H1 (cell line): ENCODE data around the gene LKAAEAR1. TPM values are rescaled to one million over a fixed set of nuclear protein-coding genes. Genes with fewer than 3 reads are reported as not detected.

Experiments used
- CTCF ChIA-PET: fragments of 300-600 bp; sonication (Branson Sonifier 250); formaldehyde crosslinking; loops from one replicate; lab custom pipeline; 2021; ENCODE audit not compliant: partially characterized antibody; lab: Charles Lee
- POLR2A ChIA-PET: fragments of 300-600 bp; sonication (Branson Sonifier 250); formaldehyde crosslinking; loops from one replicate; lab custom pipeline; 2021; ENCODE audit warnings: inconsistent platforms; ENCODE audit not compliant: partially characterized antibody; lab: Charles Lee
- DNase-seq, 2 experiments: peaks; one replicate each; pipeline versions ENCODE4 v3.0.0 to v3.0.0-alpha.2; 2010 to 2022; ENCODE audit warnings: low spot score in 2 of 2, low read depth in 1 of 2, mixed read lengths in 1 of 2
- FAIRE-seq: peaks from 2 replicates; lab custom pipeline; 2011; peaks lifted over from hg19 to GRCh38; lab: Jason Lieb, UNC
- H2AFZ ChIP-seq: 2 replicates; pipeline ENCODE4 v1.8.1; 2012; ENCODE audit warnings: low read length, inconsistent platforms
- H2AK5ac ChIP-seq: 2 replicates; pipeline ENCODE4 v1.6.1; 2013; ENCODE audit warnings: low read depth, low read length
- H2BK120ac ChIP-seq: replicated peaks from 2 replicates; pipeline ENCODE3; 2013; ENCODE audit warnings: low read depth, low read length, inconsistent platforms
- H2BK12ac ChIP-seq: 2 replicates; pipeline ENCODE4 v1.6.1; 2013; ENCODE audit warnings: low read depth, low read length
- H2BK15ac ChIP-seq: 2 replicates; pipeline ENCODE4 v1.6.1; 2013; ENCODE audit warnings: low read length
- H2BK20ac ChIP-seq: 2 replicates; pipeline ENCODE4 v1.6.1; 2013; ENCODE audit warnings: low read length
- H2BK5ac ChIP-seq: 2 replicates; pipeline ENCODE4 v1.6.1; 2013; ENCODE audit warnings: low read depth, low read length
- H3K14ac ChIP-seq: 2 replicates; pipeline ENCODE4 v1.6.1; 2013; ENCODE audit warnings: inconsistent platforms; ENCODE audit not compliant: insufficient read length
- H3K18ac ChIP-seq: 2 replicates; pipeline ENCODE4 v1.6.1; 2013; ENCODE audit warnings: low read length; ENCODE audit errors: extremely low read depth
- H3K23ac ChIP-seq: 2 replicates; pipeline ENCODE4 v1.6.1; 2013; ENCODE audit warnings: inconsistent platforms; ENCODE audit not compliant: insufficient read length
- H3K23me2 ChIP-seq: 2 replicates; pipeline ENCODE4 v1.6.1; 2013; ENCODE audit warnings: low read depth, low read length
- H3K27ac ChIP-seq: 2 replicates; pipeline ENCODE4 v1.6.1; 2011; ENCODE audit warnings: low read depth, low read length, inconsistent platforms
- H3K27me3 ChIP-seq, 4 experiments: replicated peaks in 1 of 4; 1 replicate in 1 of 4; 2 replicates in 3 of 4; pipeline versions ENCODE4 v1.6.1 to v1.8.1; 2011 to 2013; ENCODE audit warnings: low read length in 3 of 4, mild to moderate bottlenecking in 3 of 4, inconsistent platforms in 2 of 4, mixed read lengths in 2 of 4, moderate library complexity in 1 of 4; ENCODE audit not compliant: control insufficient read depth in 3 of 4, insufficient read depth in 3 of 4; ENCODE audit errors: extremely low read depth in 1 of 4
- H3K36me3 ChIP-seq, 4 experiments: 2 replicates each; pipeline versions ENCODE4 v1.6.1 to v1.8.1; 2011 to 2013; ENCODE audit warnings: mild to moderate bottlenecking in 4 of 4, low read length in 3 of 4, moderate library complexity in 2 of 4, control low read depth in 1 of 4, inconsistent platforms in 1 of 4; ENCODE audit not compliant: insufficient read depth in 4 of 4, control insufficient read depth in 2 of 4
- H3K4ac ChIP-seq: replicated peaks from 2 replicates; pipeline ENCODE3; 2013; ENCODE audit warnings: low read length, low read depth, mixed read lengths, inconsistent platforms; ENCODE audit not compliant: insufficient read length
- H3K4me1 ChIP-seq, 4 experiments: replicated peaks in 1 of 4; 1 replicate in 1 of 4; 2 replicates in 3 of 4; pipeline versions ENCODE4 v1.6.1 to v1.8.1; 2011 to 2013; ENCODE audit warnings: low read length in 3 of 4, inconsistent platforms in 2 of 4, mixed read lengths in 1 of 4; ENCODE audit not compliant: insufficient read depth in 4 of 4, control insufficient read depth in 3 of 4
- H3K4me2 ChIP-seq, 2 experiments: 2 replicates each; pipeline versions ENCODE4 v1.6.1 to v1.8.1; 2011 to 2013; ENCODE audit warnings: low read depth in 2 of 2, low read length in 2 of 2, control low read depth in 1 of 2, inconsistent platforms in 1 of 2, mild to moderate bottlenecking in 1 of 2; ENCODE audit not compliant: insufficient read depth in 1 of 2
- H3K4me3 ChIP-seq, 4 experiments: fragments of 200-600, 300-600 bp in 1 of 4; sonication (generic), shearing (Covaris generic), sonication (Bioruptor Twin) in 1 of 4; 2 replicates each; pipeline versions ENCODE4 v1.5.1 to v1.8.1; 2011 to 2016; ENCODE audit warnings: low read length in 4 of 4, low read depth in 3 of 4, control low read depth in 2 of 4, inconsistent platforms in 2 of 4, mild to moderate bottlenecking in 2 of 4, mixed read lengths in 1 of 4, moderate library complexity in 1 of 4; ENCODE audit not compliant: insufficient read depth in 2 of 4; ENCODE audit errors: extremely low read depth in 1 of 4
- H3K56ac ChIP-seq: replicated peaks from 2 replicates; pipeline ENCODE3; 2013; ENCODE audit warnings: low read depth, mild to moderate bottlenecking, mixed read lengths, low read length, inconsistent platforms; ENCODE audit not compliant: insufficient read length
- H3K79me1 ChIP-seq: 2 replicates; pipeline ENCODE4 v1.6.1; 2013; ENCODE audit warnings: low read depth, low read length, control low read depth
- H3K79me2 ChIP-seq, 2 experiments: 2 replicates each; pipeline versions ENCODE4 v1.6.1 to v1.8.1; 2012 to 2013; ENCODE audit warnings: low read length in 2 of 2, mild to moderate bottlenecking in 2 of 2, inconsistent platforms in 1 of 2; ENCODE audit not compliant: insufficient read depth in 2 of 2, control insufficient read depth in 1 of 2
- H3K9ac ChIP-seq, 4 experiments: replicated peaks in 1 of 4; 1 replicate in 1 of 4; 2 replicates in 3 of 4; pipeline versions ENCODE4 v1.6.1 to v1.8.1; 2011 to 2013; ENCODE audit warnings: low read depth in 3 of 4, low read length in 3 of 4, control low read depth in 2 of 4, mild to moderate bottlenecking in 2 of 4, moderate library complexity in 2 of 4, inconsistent platforms in 1 of 4; ENCODE audit errors: extremely low read depth in 1 of 4
- H3K9me3 ChIP-seq, 2 experiments: 2 replicates each; pipeline versions ENCODE4 v1.6.1 to v1.8.1; 2012 to 2013; ENCODE audit warnings: mild to moderate bottlenecking in 2 of 2, moderate library complexity in 2 of 2, control low read depth in 1 of 2, inconsistent platforms in 1 of 2, low read depth in 1 of 2, low read length in 1 of 2, mixed read lengths in 1 of 2; ENCODE audit not compliant: insufficient read depth in 2 of 2
- H4K20me1 ChIP-seq, 2 experiments: replicated peaks in 1 of 2; 2 replicates each; pipeline versions ENCODE3 to v1.8.1; 2011 to 2013; ENCODE audit warnings: inconsistent platforms in 2 of 2, low read length in 2 of 2, mild to moderate bottlenecking in 1 of 2; ENCODE audit not compliant: insufficient read depth in 2 of 2, control insufficient read depth in 1 of 2
- H4K5ac ChIP-seq: 2 replicates; pipeline ENCODE4 v1.6.1; 2013; ENCODE audit warnings: low read length, low read depth, mixed read lengths, inconsistent platforms; ENCODE audit not compliant: insufficient read length
- H4K8ac ChIP-seq: 2 replicates; pipeline ENCODE4 v1.8.0; 2013; ENCODE audit warnings: mild to moderate bottlenecking, moderate library complexity, low read length, inconsistent platforms; ENCODE audit not compliant: insufficient read depth; ENCODE audit errors: extremely low read depth
- H4K91ac ChIP-seq: replicated peaks from 2 replicates; pipeline ENCODE3; 2013; ENCODE audit warnings: low read length, mixed read lengths, inconsistent platforms; ENCODE audit not compliant: insufficient read length
- CREB1 ChIP-seq: IDR thresholded peaks from 2 replicates; pipeline ENCODE4 v1.6.1; 2012; ENCODE audit warnings: inconsistent platforms
- CTBP2 ChIP-seq: IDR thresholded peaks from 2 replicates; pipeline ENCODE4 v1.7.0; 2011; ENCODE audit warnings: borderline replicate concordance, mild to moderate bottlenecking, moderate library complexity, mixed read lengths, low read length; ENCODE audit not compliant: insufficient read depth, insufficient read length
- KDM4A ChIP-seq: IDR thresholded peaks from one replicate; pipeline ENCODE4 v1.7.1; 2012; ENCODE audit warnings: low read depth, mild to moderate bottlenecking, moderate library complexity, low read length, inconsistent platforms; ENCODE audit not compliant: severe bottlenecking
- SIRT6 ChIP-seq: IDR thresholded peaks from one replicate; pipeline ENCODE4 v1.7.1; 2012; ENCODE audit warnings: low read length, inconsistent platforms
- SP1 ChIP-seq: IDR thresholded peaks from 2 replicates; pipeline ENCODE4 v1.6.1; 2011; ENCODE audit warnings: low read depth, low read length
- SUZ12 ChIP-seq: fragments of 200-600 bp; sonication (generic); IDR thresholded peaks from 2 replicates; pipeline ENCODE4 v1.6.1; 2012; ENCODE audit warnings: mild to moderate bottlenecking, inconsistent platforms, low read length, moderate library complexity, mixed read lengths
- TBP ChIP-seq: IDR thresholded peaks from 2 replicates; pipeline ENCODE4 v1.6.1; 2011; ENCODE audit warnings: low read depth, low read length, improper control_type of control experiment
- WGBS, 2 experiments: shearing (Covaris generic) in 1 of 2; methylation state at CpG; one replicate each; pipeline versions ENCODE4 v1.1.6 to v1.1.7; 2013 to 2015; ENCODE audit warnings: low lambda C conversion rate in 2 of 2, mixed read lengths in 2 of 2, inconsistent platforms in 1 of 2, low coverage in 1 of 2, missing lambda C conversion rate in 1 of 2; ENCODE audit not compliant: insufficient replicate concordance in 2 of 2, insufficient coverage in 1 of 2, insufficient read length in 1 of 2; ENCODE audit errors: extremely low coverage in 1 of 2, missing lambda C conversion rate in 1 of 2; 5-methylcytosine and 5-hydroxymethylcytosine counted together
- polyA plus RNA-seq, 7 experiments: library from polyadenylated mRNA; depleted of rRNA in 3 of 7; stranded (reverse) in 5 of 7; unstranded in 2 of 7; fragments of >200 nt in 5 of 7; fragments of 200-250 nt in 2 of 7; gene quantifications; 1 replicate in 5 of 7; 2 replicates in 1 of 7; 4 replicates in 1 of 7; pipeline versions ENCODE4 v1.2.1 to v1.2.3, GENCODE V29; 2011 to 2013; ENCODE audit warnings: missing spikeins in 2 of 7, mixed read lengths in 2 of 7
- total RNA-seq: library from RNA; stranded (reverse); fragmentation: NEBNext Ultra II Directional; extraction: Animal tissue kit (Norgen Biotek cat#: 25700); gene quantifications from 2 replicates; pipeline ENCODE4 v1.2.1, GENCODE V29; 2021
- TF ChIP-seq, protein P1 (sequence below): IDR thresholded peaks from 2 replicates; pipeline ENCODE4 v1.6.1; 2012; ENCODE audit warnings: inconsistent platforms

Gene LKAAEAR1
- total and polyA plus RNA-seq, 2 of the 8 experiments (the other 6 are each of a cell fraction or from before 2014, with no cell fraction given), result 0.41 to 0.53 TPM

DNA sequence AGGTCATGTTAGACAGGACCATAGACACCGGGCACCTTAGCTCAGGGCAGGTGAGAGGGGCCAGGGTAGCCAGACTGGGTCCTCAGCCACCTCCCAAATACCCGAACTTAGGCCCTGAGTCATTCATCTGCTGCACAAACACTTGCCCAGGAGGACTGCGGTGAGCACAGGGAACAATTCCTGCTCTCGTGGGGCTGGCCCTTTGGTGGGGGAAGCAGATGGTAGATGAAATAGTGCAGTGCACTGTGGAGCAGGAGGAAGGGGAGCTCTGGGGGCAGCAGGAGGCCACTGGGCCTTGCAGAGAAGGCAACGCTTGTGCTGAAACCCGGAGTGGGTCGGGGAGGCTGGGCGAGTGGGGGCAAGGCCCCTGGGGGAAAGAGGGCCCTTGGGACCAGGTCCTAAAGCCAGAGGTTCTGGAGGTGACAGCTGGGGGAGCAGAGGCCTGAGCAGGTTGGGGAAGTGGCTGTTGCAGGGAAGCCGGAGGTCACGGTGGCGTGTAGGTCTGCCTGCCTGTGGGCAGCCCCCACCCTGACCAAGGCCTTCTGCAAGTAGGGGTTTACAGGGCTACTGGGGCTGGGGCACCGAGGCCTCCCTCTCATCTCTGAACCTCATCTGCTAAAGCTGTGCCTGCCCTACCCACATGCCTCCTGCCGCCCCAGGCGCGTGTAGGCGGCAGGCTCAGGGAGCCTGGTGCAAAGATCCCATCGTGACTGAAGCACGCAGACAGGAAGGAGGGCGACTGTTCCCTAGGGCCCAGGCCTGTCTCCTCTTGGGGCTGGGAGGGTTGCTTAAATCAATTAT lies 27.8 kb upstream of the LKAAEAR1 start:
- Histone ChIP-seq H3K36me3 (no peaks in the 10 kb centered on the region), H3K4me3 (no peak overlapping the region), H3K23ac (no peak overlapping the region), H4K20me1 (peaks cover 0 to 4% of the 10 kb centered on the region in 2 experiments), H3K79me2 (no peaks in the 10 kb centered on the region), H3K56ac (no peak overlapping the region), H3K23me2 (no peaks in the 10 kb centered on the region), H3K27ac (no peak overlapping the region), H3K27me3 (no peaks in the 10 kb centered on the region), H4K8ac (peak overlapping the region; percentile 68; the same call in 1 of the 2 replicates), H3K4me1 (no peaks in the 10 kb centered on the region), H2AK5ac (no peak overlapping the region), H2AFZ (no peak overlapping the region), H3K18ac (no peak overlapping the region), H2BK20ac (no peak overlapping the region), H3K79me1 (no peaks in the 10 kb centered on the region), H3K4ac (no peak overlapping the region), H2BK5ac (no peak overlapping the region), H3K9me3 (no peaks in the 10 kb centered on the region), H3K9ac (no peak overlapping the region), H4K91ac (no peak overlapping the region), H3K14ac (no peak overlapping the region), H2BK120ac (no peak overlapping the region), H4K5ac (no peak overlapping the region), H2BK12ac (peak overlapping the region; percentile 39; the same call in 1 of the 2 replicates), H2BK15ac (no peak overlapping the region), H3K4me2 (no peak overlapping the region)
- ChIA-PET POLR2A (no interaction called here), CTCF (interaction anchor here (0.5 to 6.4 kb wide), 6 partner anchors 8 to 491 kb away, joined by 3 to 59 read pairs (median 4); no protein-coding TSS in a partner anchor)
- no peak for FAIRE-seq
- DNase-seq, result peak in 1 of 2 experiments; percentile 45
- WGBS, 2 experiments, result 86% methylated on average over 16 of the region's 19 CpGs; no CpG with 5 or more reads in 1 of the 2 experiments
- TF ChIP-seq KDM4A (no peak), SUZ12 (no peak), SP1 (no peak), CREB1 (no peak), TBP (no peak), CTBP2 (no peak), SIRT6 (no peak)
- TF ChIP-seq, protein P1, sequence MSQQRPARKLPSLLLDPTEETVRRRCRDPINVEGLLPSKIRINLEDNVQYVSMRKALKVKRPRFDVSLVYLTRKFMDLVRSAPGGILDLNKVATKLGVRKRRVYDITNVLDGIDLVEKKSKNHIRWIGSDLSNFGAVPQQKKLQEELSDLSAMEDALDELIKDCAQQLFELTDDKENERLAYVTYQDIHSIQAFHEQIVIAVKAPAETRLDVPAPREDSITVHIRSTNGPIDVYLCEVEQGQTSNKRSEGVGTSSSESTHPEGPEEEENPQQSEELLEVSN, result no peak
